ENCODE measurements around the gene INSC.

DNA sequence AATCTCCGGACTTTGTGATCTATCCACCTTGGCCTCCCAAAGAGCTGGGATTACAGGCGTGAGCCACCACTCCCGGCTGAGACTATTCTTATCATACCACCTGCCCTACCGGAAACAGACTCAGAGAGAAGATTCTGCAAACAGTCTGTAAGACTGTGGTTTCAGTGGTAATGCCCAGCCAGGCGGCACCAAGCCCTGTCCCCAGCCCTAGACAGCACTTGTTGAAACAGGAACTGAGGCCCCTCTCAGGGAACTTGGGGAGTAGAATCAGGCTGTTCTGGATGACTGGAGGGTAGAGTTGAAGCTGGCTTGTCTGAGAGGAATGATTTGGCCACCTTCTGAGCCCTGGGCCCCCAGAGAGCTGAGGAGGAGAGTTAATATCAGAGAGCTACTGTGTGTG, 1.3 kb upstream of the INSC start:
- TF ChIP-seq, protein P1, sequence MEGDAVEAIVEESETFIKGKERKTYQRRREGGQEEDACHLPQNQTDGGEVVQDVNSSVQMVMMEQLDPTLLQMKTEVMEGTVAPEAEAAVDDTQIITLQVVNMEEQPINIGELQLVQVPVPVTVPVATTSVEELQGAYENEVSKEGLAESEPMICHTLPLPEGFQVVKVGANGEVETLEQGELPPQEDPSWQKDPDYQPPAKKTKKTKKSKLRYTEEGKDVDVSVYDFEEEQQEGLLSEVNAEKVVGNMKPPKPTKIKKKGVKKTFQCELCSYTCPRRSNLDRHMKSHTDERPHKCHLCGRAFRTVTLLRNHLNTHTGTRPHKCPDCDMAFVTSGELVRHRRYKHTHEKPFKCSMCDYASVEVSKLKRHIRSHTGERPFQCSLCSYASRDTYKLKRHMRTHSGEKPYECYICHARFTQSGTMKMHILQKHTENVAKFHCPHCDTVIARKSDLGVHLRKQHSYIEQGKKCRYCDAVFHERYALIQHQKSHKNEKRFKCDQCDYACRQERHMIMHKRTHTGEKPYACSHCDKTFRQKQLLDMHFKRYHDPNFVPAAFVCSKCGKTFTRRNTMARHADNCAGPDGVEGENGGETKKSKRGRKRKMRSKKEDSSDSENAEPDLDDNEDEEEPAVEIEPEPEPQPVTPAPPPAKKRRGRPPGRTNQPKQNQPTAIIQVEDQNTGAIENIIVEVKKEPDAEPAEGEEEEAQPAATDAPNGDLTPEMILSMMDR (conservative IDR thresholded peaks at IDR 0.05; ENCODE audit: low read depth in 2 of 2): no peak
- TF ChIP-seq EZH2 (IDR thresholded peaks at IDR 0.05; ENCODE audit: low read depth, unreplicated experiment) (no peak), EZH2phosphoT487 (IDR thresholded peaks at IDR 0.05; ENCODE audit: unreplicated experiment) (no peak), POLR2AphosphoS5 (IDR thresholded peaks at IDR 0.05; ENCODE audit: low read depth) (no peak), JUNB (IDR thresholded peaks at IDR 0.05; ENCODE audit: unreplicated experiment) (no peak), CREB1 (CRISPR knock-in tag; IDR thresholded peaks at IDR 0.05; ENCODE audit: low read depth) (no peak), ZNF114 (CRISPR knock-in tag; IDR thresholded peaks at IDR 0.05) (no peak), NANOG (IDR thresholded peaks at IDR 0.05; ENCODE audit: borderline replicate concordance) (no peak), STAT1 (IDR thresholded peaks at IDR 0.05; ENCODE audit: unreplicated experiment) (no peak), ZNF331 (CRISPR knock-in tag; IDR thresholded peaks at IDR 0.05; ENCODE audit: low read depth) (no peak)
- TF ChIP-seq, protein P2, sequence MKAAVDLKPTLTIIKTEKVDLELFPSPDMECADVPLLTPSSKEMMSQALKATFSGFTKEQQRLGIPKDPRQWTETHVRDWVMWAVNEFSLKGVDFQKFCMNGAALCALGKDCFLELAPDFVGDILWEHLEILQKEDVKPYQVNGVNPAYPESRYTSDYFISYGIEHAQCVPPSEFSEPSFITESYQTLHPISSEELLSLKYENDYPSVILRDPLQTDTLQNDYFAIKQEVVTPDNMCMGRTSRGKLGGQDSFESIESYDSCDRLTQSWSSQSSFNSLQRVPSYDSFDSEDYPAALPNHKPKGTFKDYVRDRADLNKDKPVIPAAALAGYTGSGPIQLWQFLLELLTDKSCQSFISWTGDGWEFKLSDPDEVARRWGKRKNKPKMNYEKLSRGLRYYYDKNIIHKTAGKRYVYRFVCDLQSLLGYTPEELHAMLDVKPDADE (IDR thresholded peaks at IDR 0.05): no peak
- TF ChIP-seq, protein P3, sequence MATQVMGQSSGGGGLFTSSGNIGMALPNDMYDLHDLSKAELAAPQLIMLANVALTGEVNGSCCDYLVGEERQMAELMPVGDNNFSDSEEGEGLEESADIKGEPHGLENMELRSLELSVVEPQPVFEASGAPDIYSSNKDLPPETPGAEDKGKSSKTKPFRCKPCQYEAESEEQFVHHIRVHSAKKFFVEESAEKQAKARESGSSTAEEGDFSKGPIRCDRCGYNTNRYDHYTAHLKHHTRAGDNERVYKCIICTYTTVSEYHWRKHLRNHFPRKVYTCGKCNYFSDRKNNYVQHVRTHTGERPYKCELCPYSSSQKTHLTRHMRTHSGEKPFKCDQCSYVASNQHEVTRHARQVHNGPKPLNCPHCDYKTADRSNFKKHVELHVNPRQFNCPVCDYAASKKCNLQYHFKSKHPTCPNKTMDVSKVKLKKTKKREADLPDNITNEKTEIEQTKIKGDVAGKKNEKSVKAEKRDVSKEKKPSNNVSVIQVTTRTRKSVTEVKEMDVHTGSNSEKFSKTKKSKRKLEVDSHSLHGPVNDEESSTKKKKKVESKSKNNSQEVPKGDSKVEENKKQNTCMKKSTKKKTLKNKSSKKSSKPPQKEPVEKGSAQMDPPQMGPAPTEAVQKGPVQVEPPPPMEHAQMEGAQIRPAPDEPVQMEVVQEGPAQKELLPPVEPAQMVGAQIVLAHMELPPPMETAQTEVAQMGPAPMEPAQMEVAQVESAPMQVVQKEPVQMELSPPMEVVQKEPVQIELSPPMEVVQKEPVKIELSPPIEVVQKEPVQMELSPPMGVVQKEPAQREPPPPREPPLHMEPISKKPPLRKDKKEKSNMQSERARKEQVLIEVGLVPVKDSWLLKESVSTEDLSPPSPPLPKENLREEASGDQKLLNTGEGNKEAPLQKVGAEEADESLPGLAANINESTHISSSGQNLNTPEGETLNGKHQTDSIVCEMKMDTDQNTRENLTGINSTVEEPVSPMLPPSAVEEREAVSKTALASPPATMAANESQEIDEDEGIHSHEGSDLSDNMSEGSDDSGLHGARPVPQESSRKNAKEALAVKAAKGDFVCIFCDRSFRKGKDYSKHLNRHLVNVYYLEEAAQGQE (IDR thresholded peaks at IDR 0.05; ENCODE audit: unreplicated experiment): no peak
- TF ChIP-seq, protein P4, sequence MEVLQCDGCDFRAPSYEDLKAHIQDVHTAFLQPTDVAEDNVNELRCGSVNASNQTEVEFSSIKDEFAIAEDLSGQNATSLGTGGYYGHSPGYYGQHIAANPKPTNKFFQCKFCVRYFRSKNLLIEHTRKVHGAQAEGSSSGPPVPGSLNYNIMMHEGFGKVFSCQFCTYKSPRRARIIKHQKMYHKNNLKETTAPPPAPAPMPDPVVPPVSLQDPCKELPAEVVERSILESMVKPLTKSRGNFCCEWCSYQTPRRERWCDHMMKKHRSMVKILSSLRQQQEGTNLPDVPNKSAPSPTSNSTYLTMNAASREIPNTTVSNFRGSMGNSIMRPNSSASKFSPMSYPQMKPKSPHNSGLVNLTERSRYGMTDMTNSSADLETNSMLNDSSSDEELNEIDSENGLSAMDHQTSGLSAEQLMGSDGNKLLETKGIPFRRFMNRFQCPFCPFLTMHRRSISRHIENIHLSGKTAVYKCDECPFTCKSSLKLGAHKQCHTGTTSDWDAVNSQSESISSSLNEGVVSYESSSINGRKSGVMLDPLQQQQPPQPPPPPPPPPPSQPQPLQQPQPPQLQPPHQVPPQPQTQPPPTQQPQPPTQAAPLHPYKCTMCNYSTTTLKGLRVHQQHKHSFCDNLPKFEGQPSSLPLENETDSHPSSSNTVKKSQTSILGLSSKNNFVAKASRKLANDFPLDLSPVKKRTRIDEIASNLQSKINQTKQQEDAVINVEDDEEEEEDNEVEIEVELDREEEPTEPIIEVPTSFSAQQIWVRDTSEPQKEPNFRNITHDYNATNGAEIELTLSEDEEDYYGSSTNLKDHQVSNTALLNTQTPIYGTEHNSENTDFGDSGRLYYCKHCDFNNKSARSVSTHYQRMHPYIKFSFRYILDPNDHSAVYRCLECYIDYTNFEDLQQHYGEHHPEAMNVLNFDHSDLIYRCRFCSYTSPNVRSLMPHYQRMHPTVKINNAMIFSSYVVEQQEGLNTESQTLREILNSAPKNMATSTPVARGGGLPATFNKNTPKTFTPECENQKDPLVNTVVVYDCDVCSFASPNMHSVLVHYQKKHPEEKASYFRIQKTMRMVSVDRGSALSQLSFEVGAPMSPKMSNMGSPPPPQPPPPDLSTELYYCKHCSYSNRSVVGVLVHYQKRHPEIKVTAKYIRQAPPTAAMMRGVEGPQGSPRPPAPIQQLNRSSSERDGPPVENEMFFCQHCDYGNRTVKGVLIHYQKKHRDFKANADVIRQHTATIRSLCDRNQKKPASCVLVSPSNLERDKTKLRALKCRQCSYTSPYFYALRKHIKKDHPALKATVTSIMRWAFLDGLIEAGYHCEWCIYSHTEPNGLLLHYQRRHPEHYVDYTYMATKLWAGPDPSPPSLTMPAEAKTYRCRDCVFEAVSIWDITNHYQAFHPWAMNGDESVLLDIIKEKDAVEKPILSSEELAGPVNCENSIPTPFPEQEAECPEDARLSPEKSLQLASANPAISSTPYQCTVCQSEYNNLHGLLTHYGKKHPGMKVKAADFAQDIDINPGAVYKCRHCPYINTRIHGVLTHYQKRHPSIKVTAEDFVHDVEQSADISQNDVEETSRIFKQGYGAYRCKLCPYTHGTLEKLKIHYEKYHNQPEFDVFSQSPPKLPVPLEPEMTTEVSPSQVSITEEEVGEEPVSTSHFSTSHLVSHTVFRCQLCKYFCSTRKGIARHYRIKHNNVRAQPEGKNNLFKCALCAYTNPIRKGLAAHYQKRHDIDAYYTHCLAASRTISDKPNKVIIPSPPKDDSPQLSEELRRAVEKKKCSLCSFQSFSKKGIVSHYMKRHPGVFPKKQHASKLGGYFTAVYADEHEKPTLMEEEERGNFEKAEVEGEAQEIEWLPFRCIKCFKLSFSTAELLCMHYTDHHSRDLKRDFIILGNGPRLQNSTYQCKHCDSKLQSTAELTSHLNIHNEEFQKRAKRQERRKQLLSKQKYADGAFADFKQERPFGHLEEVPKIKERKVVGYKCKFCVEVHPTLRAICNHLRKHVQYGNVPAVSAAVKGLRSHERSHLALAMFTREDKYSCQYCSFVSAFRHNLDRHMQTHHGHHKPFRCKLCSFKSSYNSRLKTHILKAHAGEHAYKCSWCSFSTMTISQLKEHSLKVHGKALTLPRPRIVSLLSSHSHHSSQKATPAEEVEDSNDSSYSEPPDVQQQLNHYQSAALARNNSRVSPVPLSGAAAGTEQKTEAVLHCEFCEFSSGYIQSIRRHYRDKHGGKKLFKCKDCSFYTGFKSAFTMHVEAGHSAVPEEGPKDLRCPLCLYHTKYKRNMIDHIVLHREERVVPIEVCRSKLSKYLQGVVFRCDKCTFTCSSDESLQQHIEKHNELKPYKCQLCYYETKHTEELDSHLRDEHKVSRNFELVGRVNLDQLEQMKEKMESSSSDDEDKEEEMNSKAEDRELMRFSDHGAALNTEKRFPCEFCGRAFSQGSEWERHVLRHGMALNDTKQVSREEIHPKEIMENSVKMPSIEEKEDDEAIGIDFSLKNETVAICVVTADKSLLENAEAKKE (CRISPR knock-in tag; IDR thresholded peaks at IDR 0.05): no peak

All from GM23338 (cell line).